NCI-H146 treated with DMSO at 0.1 percent for 48 hours (cell line): ENCODE measurements around the gene GNPTAB.
"Not testable (repeated sequence)": the region's sequence is repeated elsewhere in the genome, so short reads cannot be mapped to it uniquely, and the experiment has no call there.

Source experiments
- DNase-seq: peaks from one replicate; lab custom pipeline; 2025; ENCODE audit not compliant: unreplicated experiment; lab: John Stamatoyannopoulos, UW

Gene GNPTAB

DNA sequence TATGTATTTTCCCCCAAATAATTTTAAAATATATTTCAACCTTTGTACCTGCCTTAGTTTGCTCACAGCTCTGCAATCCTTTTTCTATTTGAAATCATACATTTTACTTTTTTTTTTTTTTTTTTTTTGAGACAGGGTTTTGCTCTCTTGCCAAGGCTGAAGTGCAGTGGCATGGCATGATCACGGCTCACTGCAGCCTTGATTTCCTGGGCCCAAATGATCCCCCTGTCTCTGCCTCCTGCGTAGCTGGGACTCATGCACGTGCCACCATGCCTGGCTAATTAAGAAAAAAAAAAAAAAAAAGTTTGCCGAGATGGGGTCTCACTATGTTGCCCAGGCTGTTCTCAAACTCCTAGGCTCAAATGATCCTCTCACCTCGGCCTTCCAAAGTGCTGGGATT, 90.2 kb downstream of the GNPTAB start:
- DNase-seq: no peak

DNA sequence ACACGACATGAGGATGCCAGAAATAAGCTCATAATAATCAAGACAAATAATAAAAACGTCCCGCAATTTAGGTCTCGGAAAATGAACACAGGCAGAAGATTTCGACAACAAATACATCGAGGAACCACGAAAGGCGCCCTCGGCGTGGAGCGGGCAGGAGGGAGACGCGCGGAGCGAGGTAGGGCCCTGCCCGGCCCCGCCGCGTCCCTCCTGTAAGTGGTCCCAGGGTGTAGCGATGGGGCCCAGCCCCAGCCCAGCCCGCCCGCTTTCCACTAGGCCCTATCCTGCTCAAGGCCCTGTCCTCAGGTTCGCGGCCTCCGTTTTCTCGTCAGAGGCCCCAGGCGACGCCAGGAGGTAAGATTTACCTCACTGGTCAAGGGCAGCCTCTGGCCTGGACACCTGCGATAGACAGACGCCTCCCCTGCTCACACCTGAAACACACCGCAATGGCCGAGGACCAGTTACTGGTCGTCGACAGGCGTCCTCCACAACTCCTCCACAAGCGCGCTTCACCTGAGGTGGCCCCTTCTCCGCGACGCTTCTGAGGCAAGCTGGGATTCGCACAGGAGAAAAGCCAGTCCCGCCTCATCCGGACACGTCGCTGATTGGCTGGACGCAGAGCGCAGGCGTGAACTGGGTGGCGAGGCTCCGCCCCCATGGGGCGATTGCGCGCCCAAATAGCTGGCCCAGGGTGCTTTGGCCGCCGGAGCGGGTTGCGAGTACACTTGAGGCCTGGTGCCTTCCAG, 91.7 kb downstream of the GNPTAB start, which contains the start of gene SYCP3:
SYCP3 (minus strand) TSS at position 543 of the 746 bp plus-strand sequence. CDS start 1,527 bp downstream, outside the sequence.
- no peak for DNase-seq

DNA sequence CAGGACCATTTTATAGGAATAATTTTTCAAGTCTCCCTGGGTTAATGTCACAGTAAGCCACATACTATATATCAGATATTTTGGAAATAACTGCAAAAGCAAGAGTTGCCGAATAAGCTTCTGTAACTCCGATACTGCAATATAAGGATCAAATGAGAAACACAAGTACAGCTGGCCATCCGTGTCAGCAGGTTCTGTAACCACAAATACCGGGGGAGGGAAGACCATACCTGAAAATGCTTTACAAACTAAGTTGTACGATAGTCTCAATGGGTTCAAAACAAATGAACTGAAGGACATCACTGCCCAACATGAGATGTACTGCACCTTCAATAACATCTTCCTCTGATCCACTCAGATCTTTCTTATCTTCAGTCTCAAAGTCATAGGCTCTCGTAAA, 93.3 kb downstream of the GNPTAB start:
- DNase-seq: no peak

DNA sequence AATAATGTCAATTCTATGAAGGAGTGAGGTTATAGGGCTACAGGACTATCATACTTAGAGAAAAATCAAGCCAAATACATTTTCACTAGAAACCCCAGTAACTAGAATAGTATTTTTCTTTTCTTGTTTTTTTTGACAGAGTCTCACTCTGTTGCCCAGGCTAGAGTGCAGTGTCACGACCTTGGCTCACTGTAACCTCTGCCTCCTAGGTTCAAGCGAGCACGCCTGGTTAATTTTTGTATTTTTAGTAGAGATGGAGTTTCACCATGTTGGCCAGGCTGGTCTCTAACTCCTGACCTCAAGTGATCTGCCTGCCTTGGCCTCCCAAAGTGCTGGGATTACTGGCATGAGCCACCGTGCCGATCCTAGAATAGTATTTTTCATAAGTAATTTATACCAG, 96.3 kb downstream of the GNPTAB start:
- DNase-seq: not testable (repeated sequence)

DNA sequence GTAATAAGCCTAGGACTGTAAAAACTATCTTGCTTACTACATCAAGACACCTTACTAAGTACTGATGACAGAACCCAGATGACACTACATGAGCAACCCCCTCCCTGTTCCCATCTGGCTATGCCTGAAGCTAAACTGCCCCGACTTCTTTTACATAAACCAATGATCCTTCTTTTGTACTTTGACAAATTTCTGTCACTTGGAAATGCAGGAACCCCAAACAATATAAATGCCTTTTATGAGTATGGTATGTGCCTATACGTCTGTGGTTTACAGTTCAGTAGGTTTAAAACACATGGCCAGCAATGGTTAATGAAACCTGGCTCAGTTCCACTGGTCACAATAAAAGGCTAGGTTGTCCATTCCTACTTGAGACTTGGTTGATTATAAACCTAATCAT, 97.6 kb downstream of the GNPTAB start:
- no peak for DNase-seq

DNA sequence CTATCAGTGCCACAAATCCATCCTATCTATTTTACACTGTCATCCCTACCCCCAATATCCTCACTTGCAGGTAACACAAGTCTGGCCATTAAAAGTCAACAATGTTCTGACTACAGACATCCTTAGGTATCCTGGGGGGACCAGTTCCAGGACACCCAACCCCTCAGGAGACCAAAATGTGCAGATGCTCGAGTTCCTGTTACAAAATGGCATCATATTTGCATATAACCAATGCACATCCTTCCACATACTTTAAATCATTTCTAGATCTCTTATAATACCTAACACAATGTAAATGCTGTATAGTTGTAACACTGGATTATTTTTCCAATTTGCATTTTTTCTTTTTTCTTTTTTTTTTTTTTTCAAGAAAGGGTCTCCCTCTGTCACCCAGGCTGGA, 98.4 kb downstream of the GNPTAB start:
- DNase-seq: no peak

DNA sequence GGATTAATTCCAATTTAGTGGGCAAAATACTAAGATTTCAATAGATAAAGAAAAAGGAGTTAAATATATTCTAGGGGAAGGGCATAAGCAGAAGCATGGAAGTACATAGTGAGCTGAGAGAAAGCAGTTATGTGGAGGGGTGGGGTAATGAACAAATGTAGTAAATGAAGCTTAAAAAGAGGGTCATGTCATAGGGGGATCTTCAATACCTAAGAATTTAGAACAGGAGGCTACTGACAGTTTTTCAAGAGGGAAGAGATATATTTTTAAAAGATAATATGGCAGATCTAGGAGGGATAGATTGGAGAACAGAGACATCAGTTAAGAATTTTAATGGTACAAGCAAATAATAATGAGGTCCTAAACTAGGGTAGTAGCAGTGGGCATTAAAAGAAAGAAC, 100.9 kb downstream of the GNPTAB start:
- DNase-seq: no peak

DNA sequence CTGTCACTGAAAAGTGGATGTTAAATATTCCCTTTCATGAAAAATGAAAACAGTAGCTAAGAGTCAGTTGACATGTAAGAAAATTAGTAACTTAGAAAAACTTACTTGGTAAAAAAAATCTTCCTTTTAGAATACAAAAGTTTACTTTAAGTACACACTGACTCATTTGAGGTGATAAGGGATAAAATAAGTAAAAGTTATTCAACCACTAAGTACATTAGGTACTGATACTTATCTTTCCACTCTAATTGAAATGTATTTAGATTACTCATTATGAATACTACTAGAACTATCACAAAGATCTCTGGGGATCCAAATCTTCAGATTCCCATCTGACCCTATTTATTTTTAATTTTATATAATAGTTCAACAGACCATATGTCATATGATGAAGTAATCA, 103.7 kb downstream of the GNPTAB start:
- no peak for DNase-seq

DNA sequence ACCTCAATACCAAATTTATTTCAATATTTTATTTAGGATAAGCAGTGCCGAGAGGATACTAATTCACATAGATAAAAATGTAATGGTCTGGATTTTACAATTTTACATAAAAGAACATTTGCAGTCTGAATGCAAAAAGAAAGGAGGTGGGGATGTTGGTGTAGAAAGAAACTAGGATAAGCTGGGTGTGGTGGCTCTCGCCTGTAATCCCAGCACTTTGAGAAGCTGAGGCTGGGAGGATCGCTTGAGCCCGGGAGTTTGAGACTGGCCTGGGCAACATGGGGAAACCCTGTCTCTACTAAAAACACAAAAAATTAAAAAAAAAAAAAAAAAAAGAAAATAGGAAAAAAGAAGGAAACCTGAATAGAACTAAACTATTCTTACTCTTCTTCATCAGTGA, 108.4 kb downstream of the GNPTAB start:
- no peak for DNase-seq

DNA sequence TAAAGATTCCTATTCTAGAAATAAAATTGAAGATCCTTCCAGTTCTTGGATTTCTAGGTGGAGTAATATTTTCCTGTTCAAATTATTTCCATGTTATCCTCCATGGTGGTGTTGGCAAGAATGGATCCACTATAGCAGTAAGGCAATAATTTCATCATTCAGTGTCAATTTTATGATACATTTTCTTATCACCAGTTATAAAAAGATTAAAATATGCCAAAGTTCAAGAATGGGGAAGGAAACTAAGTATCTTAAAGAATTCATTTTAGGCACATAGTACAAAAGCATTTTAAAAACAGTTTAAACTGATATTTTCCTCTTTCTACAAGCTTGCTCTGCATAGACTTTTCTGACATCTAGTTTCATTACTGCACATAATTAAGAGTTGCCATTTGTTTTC, 110.6 kb downstream of the GNPTAB start:
- no peak for DNase-seq

DNA sequence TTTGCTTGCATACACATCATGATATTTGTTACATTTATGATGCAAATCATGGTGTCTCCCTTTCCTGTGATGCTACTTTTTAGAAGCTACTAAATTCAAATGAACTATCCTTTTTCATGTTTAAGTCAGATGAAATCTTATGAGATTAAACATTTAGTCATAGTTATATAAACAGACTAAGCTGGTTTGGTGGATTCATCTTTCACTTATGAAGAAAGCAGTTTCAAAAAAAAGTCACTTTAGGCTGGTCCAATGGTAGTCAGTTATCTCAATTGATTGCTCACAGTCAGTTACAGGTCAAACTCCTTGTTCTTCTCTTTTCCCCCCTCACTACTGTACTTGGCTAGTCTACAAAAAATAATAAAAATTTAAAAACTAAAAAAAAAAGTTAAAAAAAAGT, 111.2 kb downstream of the GNPTAB start:
- no peak for DNase-seq

DNA sequence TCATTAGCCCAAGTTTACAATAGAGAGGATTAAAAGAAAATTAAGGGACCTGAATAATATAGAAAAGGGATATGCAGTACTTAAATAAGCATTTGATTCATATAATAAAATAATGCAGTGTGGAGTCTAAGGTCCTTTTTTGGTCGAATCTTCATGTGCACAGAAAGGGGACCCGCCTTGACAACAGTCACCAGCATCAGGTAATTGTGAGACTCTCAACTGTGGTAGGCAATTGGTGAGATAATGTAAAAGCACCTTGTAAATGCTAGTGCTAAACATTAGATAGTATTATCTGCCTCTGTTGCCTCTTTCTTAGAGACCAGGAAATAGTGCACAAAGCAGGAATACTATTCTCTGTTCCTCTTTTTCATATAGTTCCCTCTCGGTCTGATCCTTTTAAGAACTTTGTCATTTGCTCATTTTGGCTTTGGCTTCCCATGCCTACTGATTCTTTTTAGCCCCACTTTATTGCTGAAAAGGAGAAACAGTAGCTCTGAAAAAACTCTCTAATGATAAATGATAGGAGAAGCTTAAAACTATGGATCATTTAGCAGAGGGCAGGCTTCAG, 115.8 kb downstream of the GNPTAB start:
- DNase-seq: no peak

DNA sequence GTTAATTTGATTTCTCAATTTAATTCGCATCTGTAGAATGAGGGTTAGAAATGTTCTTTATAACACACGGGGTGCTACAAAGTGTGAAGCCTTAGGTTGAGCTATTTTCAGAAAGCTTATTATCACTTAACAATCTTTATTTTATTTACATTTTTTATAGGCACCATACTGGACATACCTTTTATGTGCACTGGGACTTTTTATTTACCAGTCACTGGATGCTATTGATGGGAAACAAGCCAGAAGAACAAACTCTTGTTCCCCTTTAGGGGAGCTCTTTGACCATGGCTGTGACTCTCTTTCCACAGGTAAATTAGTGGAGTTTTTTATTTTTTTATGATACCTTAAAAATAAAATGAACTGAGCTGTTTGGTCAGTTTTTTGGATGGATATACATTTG, 116.8 kb downstream of the GNPTAB start:
- DNase-seq: no peak

DNA sequence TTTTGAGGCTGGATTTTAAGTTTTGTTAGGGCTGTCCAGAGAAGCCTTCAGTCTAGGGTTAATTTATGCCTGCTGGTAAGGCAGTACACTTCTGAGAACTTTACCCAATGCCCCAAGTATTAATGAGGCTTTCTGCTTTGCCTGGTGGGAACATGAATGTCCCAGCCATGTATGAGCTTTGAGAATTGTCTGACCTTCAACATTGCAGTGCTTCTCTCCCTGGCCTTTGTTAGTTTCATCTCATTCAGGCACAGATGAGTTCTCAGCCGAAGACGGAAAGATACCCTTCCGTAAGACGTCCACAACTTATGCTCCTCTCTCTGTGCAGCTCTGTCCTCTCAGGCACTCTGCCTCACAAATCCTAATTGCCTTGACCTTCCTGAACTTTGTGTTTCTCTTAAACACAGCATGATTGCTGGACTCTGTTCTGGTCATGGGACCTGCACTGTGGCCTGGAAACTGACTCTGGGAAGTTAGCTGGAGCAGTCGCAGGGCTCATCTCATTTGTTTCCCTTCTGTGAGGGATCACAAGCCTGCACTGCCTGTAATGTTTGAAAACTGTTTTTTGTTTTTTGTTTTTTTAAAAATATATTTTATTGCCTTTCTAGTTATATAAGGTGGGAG, 117.6 kb downstream of the GNPTAB start:
- no peak for DNase-seq

DNA sequence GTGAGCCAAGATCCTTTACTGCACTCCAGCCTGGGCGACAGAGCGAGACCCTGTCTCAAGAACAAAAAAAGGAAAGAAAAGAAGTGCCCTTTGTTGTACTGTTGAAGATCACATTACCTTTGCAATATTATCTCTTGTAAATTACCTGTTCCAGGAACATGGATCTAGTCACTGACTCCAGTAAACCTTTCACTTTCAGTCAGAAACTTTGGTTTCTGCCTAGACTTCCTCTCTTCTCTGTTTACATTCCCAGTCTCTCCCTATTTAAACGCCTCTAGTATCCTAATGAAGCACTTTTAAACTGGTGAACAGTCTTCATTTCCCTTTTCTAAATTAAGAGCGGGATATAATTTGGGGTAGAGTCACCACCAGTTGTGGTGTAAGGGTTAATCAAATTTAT, 120.5 kb downstream of the GNPTAB start:
- no peak for DNase-seq

DNA sequence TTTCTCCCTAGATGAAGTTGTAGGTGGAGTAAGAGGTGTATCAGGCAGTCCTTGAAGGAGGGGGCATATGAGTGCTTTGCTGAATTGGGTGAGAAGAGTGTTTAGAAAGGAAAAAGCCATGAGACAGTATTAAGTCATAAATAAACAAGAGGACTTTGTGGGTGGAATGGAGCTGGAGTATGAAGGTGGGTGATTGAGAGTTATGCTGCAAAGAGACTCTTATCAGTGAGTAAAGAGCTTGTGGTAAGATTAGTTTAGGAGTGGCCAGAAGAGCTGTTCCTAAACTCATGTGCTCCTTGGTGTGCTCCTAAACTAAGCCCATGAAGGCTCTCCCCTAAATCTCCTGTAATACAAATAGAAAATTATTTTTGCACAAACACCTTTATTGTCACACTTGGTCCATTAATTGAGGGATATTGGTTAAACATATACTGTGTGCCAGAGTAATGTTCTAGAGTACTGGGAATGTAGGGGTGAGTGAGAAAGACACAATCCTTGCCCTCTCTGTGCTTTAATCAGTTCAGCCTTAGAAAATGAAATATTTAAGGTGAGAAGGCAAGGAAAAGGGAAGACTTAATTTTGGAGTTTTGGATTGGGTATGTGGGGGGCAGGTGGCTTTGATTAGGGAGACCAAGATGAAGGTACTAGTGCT, 123.5 kb downstream of the GNPTAB start:
- DNase-seq: no peak

DNA sequence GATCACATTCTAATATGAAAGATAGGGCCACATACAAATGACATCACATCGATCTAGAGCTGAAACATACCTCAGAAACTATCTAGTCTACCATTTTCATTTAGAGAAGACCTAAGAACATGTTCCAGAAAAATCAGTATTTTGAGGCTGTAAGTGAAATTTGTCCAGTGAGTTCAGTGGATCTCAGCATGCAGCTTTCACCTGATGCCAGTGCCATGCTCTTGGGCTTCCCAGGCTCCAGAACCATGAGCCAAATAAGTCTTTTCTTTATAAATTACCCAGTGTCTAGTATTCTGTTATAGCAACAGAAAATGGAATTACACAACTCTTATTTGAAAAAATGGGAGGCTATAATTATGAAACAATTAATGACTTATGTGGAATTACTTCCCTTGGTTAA, 124.4 kb downstream of the GNPTAB start:
- no peak for DNase-seq

DNA sequence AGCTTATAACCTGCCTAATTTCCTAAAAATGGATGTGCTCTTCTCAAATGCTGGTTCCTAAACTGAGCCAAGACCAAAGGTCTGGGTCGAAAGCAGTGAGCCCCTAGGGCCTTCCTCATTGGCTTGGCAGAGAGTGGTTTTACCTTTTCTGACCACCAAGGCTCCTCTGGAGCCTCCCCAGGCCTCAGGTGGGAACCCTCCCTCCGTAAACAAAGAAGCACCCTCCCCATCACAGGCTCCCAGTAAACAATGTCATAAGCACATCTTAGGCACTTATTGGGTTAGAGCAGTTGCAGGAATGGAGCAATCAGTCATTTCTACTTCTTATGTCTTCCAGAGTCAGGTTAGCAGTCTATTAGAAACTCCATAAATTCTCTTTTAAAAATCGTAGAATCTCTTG, 127.3 kb downstream of the GNPTAB start:
- DNase-seq: no peak

DNA sequence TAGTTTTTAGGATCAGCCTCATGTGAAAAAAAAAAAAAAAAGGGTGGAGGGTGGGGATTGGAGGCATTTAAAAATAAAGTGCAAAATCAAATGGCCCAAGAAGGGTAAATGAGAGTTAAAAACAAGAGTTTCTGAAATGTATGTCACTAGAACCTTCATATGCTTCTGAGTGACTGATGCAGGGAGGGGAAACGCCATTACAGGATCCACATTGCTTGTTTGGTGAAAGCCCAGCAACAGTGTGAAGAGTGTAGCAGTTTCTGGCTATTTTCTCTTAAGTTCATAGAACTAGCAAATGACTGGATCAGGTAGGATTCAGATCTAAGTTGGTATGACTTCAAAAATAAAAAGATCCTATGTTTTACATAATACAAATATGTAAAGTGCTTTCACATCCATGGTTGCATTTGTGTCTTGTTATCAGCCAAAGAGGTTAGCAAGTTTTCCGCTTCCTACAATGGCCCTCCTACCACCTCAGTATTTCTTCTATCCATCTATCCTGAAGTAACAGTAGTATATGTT, 130.4 kb downstream of the GNPTAB start:
- no peak for DNase-seq

DNA sequence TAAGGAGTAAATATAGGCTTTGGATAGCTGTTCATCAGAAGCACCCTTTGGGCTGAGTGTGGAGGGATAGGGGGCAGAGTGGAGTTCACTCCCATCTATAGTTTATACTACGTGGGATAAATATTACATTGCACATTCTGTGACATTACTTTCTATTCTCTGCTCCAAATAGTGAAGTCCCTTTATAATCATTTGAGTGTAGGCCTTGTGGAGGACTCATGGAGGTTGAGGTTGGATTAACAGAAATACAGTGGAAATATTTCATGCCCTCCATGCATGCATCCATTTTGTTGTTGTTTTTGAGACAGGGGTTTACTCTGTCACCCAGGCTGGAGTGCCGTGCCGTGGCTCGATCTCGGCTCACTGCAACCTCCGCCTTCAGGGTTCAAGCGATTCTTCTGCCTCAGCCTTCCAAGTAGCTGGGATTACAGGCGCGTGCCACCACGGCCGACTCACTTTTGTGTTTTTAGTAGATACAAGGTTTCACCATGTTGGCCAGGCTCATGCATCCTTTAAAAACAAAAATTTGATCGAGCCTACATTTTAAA, 131.9 kb downstream of the GNPTAB start:
- no peak for DNase-seq
